ENCODE results near the gene DNAH2.

The DNAH2 gene

DNA sequence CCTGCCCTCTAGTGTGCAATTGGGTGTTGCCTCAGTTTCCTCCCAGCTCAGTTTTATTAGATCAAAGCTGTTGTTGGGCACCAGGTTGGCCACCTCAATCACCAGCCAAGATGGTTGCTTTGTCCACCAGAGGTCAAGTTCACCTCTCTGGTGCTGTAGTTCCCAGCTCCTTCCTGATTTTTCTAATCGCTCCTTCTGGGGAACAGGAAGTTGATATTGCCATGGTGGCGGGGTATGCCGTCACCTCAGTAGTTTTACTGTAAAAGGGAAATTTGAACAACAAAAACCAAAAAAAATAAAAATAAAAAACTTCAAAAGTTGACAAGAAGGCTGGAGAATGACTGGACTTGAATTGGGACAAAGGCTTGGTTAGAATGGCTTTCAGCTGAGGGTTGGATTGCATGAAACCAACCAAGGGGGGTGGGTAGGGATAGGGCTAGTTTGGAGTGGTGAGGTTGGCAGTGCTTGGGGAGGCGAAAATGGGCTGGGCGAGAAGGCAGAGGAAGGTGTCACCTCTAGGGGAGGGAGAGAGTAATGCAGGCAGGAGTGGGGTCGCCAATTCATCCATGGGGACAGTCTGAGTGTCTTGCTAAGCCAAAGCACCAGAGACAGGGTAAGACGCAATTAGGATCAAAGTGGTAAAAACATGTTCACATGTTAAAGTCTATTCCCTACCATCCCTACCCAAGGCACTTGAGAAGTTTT lies 6.3 kb upstream of the DNAH2 start:
- no peak for DNase-seq
- Histone ChIP-seq H3K36me3 (ENCODE audit: control insufficient read depth, insufficient read depth, low read length) (no peaks in the 10 kb centered on the region), H3K27ac (ENCODE audit: insufficient read depth, low read length, poor library complexity, severe bottlenecking) (no peak overlapping the region), H3K9me3 (ENCODE audit: control insufficient read depth, low read length) (no peaks in the 10 kb centered on the region), H3K4me3 (ENCODE audit: insufficient read depth, low read depth, low read length, poor library complexity, severe bottlenecking) (no peak overlapping the region), H3K4me1 (ENCODE audit: control insufficient read depth, insufficient read depth, low read length, poor library complexity, severe bottlenecking) (no peaks in the 10 kb centered on the region), H3K27me3 (replicated peaks; ENCODE audit: control insufficient read depth, insufficient read depth, low read length, poor library complexity, severe bottlenecking) (peaks cover 22% of the 10 kb centered on the region)

DNA sequence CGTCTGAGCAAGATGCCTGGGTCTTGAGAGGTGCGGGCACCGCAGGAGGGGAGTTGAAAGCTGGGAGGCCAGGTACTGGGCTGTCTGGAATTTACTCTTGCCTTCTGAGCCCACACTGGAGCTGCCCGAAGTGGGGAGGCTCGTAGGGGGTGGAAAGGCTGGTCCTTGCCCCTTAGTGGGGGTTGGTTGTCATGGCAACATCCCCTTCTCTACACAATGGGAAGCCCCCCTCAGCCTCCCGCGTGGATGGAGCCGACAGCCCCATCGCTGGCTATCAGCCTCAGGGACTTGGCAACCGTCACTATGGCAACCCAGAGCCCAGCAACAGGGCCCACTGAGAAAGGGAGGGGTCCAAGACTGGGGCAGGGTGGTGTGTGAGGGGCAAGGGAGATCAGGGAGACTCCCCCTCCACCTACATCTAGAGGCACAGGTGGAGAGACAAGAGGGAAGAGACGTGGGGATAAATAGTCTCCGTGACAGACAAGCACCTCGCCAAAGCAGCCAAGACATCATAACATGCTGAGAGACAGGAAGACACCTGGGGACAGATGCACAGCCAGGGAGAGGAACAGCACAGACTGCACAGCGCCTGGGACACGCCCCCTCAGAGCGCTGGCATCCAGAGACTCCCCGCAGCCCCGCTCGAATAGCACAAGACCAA lies 5.3 kb upstream of the DNAH2 start:
- H3K36me3 ChIP-seq (ENCODE audit: control insufficient read depth, insufficient read depth, low read length), result no peaks in the 10 kb centered on the region
- H3K27ac ChIP-seq (ENCODE audit: insufficient read depth, low read length, poor library complexity, severe bottlenecking), result no peak overlapping the region
- peaks cover 8% of the 10 kb centered on the region for H3K4me1 ChIP-seq (ENCODE audit: control insufficient read depth, insufficient read depth, low read length, poor library complexity, severe bottlenecking)
- H3K27me3 ChIP-seq (replicated peaks; ENCODE audit: control insufficient read depth, insufficient read depth, low read length, poor library complexity, severe bottlenecking), result peaks cover 24% of the 10 kb centered on the region
- H3K4me3 ChIP-seq (ENCODE audit: insufficient read depth, low read depth, low read length, poor library complexity, severe bottlenecking), result no peak overlapping the region
- H3K9me3 ChIP-seq (ENCODE audit: control insufficient read depth, low read length), result no peaks in the 10 kb centered on the region
- no peak for DNase-seq

DNA sequence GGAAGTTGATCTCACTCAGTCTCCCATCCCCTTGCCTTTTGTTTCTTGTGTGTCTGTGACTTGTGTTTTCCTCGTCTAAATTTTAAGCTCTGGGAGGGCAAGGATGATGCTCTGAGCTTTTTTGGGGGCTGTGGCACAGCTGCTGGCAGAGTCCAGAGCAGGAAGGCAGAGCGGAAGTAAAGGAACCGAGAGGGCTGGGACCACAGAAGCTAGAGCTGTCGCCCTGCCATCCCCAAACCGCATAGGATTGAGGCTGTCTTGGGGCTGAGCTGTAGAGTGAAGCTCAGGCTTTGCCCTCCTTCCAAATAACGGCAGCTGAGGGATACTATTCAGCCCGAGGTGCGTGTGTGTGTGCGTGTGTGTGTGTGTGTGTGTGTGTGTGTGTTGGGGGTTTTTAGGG lies 3.8 kb upstream of the DNAH2 start:
- H3K27ac ChIP-seq (ENCODE audit: insufficient read depth, low read length, poor library complexity, severe bottlenecking), result no peak overlapping the region
- no peak overlapping the region for H3K4me3 ChIP-seq (ENCODE audit: insufficient read depth, low read depth, low read length, poor library complexity, severe bottlenecking)
- H3K36me3 ChIP-seq (ENCODE audit: control insufficient read depth, insufficient read depth, low read length), result no peaks in the 10 kb centered on the region
- H3K4me1 ChIP-seq (ENCODE audit: control insufficient read depth, insufficient read depth, low read length, poor library complexity, severe bottlenecking), result peaks cover 18% of the 10 kb centered on the region
- DNase-seq, result no peak
- H3K9me3 ChIP-seq (ENCODE audit: control insufficient read depth, low read length), result no peaks in the 10 kb centered on the region
- peaks cover 28% of the 10 kb centered on the region for H3K27me3 ChIP-seq (replicated peaks; ENCODE audit: control insufficient read depth, insufficient read depth, low read length, poor library complexity, severe bottlenecking)

DNA sequence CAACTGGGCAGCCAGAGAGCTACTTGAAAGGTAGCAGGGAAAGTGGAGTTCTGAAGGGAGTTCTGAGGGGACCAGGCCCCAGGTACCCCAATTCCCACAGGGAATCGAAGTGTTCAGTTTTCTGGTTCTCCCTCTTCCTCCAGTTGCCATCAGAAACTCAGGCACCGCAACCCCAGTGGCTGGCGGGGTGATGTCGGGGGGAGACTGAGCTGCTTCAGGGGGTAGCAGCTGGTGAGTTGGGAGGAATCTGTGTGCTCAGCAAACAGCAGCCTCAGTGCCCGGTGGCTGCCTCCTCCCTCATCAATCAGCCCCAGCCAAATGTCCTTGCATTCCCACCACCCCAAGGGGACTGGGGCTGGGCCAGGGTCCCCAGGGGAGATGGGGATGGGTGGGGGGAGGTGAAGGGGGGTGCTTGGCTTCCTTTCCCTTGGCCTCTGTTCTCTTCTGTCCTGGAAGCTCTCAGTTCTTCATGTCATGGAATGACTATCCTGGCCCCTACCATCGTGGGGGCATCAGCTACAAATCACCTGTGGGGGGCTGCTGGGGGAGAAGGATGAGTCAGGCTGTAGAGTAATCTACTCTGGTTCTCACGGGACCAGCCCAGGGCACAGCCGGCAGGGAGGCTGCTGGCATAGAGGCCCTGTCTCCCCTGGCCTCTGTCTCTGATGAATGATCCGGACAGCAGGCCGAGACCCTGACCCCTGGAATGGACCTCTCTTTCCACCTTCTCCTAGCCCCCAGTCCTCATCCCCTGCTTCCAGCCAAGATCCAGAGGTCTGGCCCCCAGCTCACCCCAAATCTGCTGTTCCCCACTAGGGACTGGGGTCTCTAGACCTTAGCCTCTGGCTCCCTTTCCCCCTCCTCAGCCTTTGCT lies 2.6 kb upstream of the DNAH2 start:
- peaks cover 35% of the 10 kb centered on the region for H3K27me3 ChIP-seq (replicated peaks; ENCODE audit: control insufficient read depth, insufficient read depth, low read length, poor library complexity, severe bottlenecking)
- H3K4me1 ChIP-seq (ENCODE audit: control insufficient read depth, insufficient read depth, low read length, poor library complexity, severe bottlenecking), result peaks cover 18% of the 10 kb centered on the region
- H3K9me3 ChIP-seq (ENCODE audit: control insufficient read depth, low read length), result no peaks in the 10 kb centered on the region
- no peak overlapping the region for H3K27ac ChIP-seq (ENCODE audit: insufficient read depth, low read length, poor library complexity, severe bottlenecking)
- H3K36me3 ChIP-seq (ENCODE audit: control insufficient read depth, insufficient read depth, low read length), result no peaks in the 10 kb centered on the region
- no peak for DNase-seq
- H3K4me3 ChIP-seq (ENCODE audit: insufficient read depth, low read depth, low read length, poor library complexity, severe bottlenecking), result no peak overlapping the region

DNA sequence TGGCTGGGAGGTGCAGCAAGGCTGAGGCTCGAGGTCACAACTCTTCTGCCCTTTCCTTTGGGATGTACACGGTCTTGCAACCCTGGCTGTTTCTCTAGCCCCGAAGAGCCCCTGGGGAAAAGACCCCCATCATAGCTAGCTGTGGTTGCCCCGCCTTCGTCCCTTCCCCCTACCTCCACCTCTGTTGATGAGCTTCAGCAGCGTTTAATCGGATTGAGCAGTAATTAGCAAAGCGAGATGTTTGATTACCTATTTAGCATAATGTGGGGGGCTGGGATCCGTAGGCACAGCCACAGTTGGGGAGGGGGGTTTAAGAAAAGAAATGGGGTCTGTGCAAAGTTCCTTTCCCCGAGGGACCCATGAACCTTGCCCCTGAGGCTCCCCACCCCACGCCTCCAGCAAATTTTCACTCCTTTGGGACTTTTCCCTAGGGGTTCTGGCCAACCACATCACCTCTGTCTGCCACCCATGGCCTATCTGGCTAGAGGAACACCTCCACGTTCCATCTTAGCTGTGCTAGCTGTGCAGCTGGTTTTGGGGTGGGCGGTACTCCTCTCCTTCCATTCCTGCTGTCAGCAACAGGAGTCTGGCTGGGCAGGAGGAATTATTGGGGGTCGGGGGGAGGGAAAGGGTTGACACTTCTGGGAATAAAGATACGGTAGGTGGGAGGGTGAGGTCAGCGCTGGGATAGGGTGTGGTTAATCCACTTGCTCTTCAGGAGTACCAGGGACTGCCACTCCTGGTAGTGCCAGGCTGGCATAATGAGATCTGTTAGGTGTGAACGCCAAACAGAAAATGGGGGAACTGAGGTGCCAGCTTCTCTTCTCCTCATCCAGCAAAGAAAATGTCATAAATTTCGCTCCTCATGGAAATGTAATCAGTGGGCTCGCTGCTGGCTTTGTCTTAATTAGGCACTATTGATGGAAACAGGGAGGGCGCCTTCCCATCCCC lies 1.3 kb upstream of the DNAH2 start:
- peaks cover 35% of the 10 kb centered on the region for H3K27me3 ChIP-seq (replicated peaks; ENCODE audit: control insufficient read depth, insufficient read depth, low read length, poor library complexity, severe bottlenecking)
- H3K27ac ChIP-seq (ENCODE audit: insufficient read depth, low read length, poor library complexity, severe bottlenecking), result no peak overlapping the region
- H3K36me3 ChIP-seq (ENCODE audit: control insufficient read depth, insufficient read depth, low read length), result no peaks in the 10 kb centered on the region
- DNase-seq, result no peak
- H3K9me3 ChIP-seq (ENCODE audit: control insufficient read depth, low read length), result no peaks in the 10 kb centered on the region
- H3K4me3 ChIP-seq (ENCODE audit: insufficient read depth, low read depth, low read length, poor library complexity, severe bottlenecking), result no peak overlapping the region
- peaks cover 18% of the 10 kb centered on the region for H3K4me1 ChIP-seq (ENCODE audit: control insufficient read depth, insufficient read depth, low read length, poor library complexity, severe bottlenecking)

DNA sequence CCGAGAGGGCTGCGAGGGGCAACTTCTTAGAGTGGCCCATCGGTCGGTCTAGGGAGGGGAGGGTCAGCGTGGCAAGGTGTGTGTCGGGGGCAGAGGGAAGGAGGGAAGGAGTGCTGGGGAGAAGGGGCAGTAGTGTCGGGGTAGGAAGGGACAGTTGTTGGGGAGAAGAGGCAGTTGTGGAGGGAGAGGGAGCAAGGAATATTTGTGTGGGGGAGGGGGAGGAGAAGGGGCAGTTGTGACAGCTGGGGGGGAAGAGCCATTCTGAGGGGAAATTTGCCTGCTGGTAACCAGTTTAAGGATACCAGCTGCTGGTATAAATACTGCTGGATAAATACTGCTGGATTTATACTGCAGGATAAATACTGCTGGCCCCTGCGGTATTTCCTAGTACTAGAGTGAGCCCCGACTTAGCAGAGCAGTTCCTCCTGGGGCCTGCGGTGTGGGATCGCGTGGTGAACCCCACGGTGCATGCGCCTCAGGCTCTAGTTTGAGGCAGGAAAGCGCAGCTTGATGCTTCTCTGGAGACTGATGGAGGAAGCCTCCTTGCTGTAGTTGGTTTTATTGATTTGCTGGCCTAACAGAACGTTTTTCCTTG lies 309 bp downstream of the DNAH2 start:
- Histone ChIP-seq H3K4me1 (ENCODE audit: control insufficient read depth, insufficient read depth, low read length, poor library complexity, severe bottlenecking) (peaks cover 18% of the 10 kb centered on the region), H3K36me3 (ENCODE audit: control insufficient read depth, insufficient read depth, low read length) (no peaks in the 10 kb centered on the region), H3K4me3 (ENCODE audit: insufficient read depth, low read depth, low read length, poor library complexity, severe bottlenecking) (peak overlapping the region; percentile 37), H3K27ac (ENCODE audit: insufficient read depth, low read length, poor library complexity, severe bottlenecking) (no peak overlapping the region), H3K27me3 (replicated peaks; ENCODE audit: control insufficient read depth, insufficient read depth, low read length, poor library complexity, severe bottlenecking) (peaks cover 29% of the 10 kb centered on the region), H3K9me3 (ENCODE audit: control insufficient read depth, low read length) (no peaks in the 10 kb centered on the region)
- DNase-seq, result no peak

DNA sequence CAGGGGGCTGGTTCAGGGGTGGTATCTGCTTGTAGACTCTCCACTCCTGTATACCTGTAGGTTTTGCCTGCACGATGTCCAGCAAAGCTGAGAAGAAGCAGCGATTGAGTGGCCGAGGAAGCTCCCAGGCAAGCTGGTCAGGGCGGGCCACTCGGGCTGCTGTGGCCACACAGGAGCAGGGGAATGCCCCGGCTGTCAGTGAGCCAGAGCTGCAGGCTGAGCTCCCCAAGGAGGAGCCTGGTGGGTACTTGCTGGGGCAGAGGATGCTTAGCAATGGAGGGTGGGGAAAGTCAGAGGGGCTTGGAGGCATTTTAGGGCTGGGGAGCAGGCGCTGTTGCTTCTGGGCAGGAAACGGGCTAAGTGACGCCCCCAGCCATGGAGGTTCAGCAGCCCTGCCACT lies 2.1 kb downstream of the DNAH2 start:
- Histone ChIP-seq H3K36me3 (ENCODE audit: control insufficient read depth, insufficient read depth, low read length) (no peaks in the 10 kb centered on the region), H3K9me3 (ENCODE audit: control insufficient read depth, low read length) (no peaks in the 10 kb centered on the region), H3K27me3 (replicated peaks; ENCODE audit: control insufficient read depth, insufficient read depth, low read length, poor library complexity, severe bottlenecking) (peaks cover 29% of the 10 kb centered on the region), H3K4me1 (ENCODE audit: control insufficient read depth, insufficient read depth, low read length, poor library complexity, severe bottlenecking) (peaks cover 18% of the 10 kb centered on the region), H3K27ac (ENCODE audit: insufficient read depth, low read length, poor library complexity, severe bottlenecking) (no peak overlapping the region), H3K4me3 (ENCODE audit: insufficient read depth, low read depth, low read length, poor library complexity, severe bottlenecking) (no peak overlapping the region)
- DNase-seq, result no peak

DNA sequence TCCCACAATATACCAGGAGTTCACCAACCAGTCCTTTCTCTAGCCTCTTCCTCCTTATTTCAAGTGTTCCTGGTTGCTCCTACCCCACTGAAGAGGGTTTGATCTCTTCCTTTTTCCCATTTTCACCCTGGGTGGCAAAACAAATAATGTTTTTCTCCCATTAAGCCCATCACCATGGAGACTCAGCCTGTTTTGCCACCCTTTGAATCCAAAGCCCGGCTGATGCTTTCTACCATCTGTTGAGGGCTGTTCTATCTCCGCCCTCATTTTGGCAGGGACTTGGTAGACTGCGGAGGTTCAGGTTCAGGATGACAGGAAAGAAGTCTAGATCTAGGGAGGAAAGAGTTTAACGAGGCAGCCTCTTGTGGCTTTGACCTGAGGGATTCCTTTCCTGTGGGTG lies 2.6 kb downstream of the DNAH2 start:
- DNase-seq, result no peak
- no peaks in the 10 kb centered on the region for H3K9me3 ChIP-seq (ENCODE audit: control insufficient read depth, low read length)
- peaks cover 18% of the 10 kb centered on the region for H3K4me1 ChIP-seq (ENCODE audit: control insufficient read depth, insufficient read depth, low read length, poor library complexity, severe bottlenecking)
- no peak overlapping the region for H3K4me3 ChIP-seq (ENCODE audit: insufficient read depth, low read depth, low read length, poor library complexity, severe bottlenecking)
- H3K36me3 ChIP-seq (ENCODE audit: control insufficient read depth, insufficient read depth, low read length), result no peaks in the 10 kb centered on the region
- H3K27ac ChIP-seq (ENCODE audit: insufficient read depth, low read length, poor library complexity, severe bottlenecking), result no peak overlapping the region
- peaks cover 25% of the 10 kb centered on the region for H3K27me3 ChIP-seq (replicated peaks; ENCODE audit: control insufficient read depth, insufficient read depth, low read length, poor library complexity, severe bottlenecking)

DNA sequence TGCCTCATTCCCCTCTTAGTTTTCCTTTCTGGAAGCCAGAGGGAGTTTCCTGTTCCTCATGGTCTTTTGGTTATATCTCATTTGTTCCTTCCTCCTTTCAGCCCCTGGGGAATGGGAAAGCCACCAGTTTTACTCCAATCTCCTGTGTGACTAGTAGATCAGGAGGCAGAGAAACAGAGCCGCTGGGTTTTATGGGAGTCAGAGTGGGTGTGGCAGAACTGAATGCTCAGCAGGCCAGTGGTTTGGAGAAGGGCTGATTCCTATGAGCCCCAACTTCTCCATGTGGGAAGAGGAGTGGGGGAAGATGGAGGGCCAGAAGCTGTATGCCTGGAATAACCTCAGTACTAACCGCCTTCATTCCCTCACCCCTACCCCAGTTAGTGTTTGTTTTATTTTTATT lies 4.1 kb downstream of the DNAH2 start:
- H3K27ac ChIP-seq (ENCODE audit: insufficient read depth, low read length, poor library complexity, severe bottlenecking), result no peak overlapping the region
- no peaks in the 10 kb centered on the region for H3K9me3 ChIP-seq (ENCODE audit: control insufficient read depth, low read length)
- peaks cover 16% of the 10 kb centered on the region for H3K4me1 ChIP-seq (ENCODE audit: control insufficient read depth, insufficient read depth, low read length, poor library complexity, severe bottlenecking)
- no peak overlapping the region for H3K4me3 ChIP-seq (ENCODE audit: insufficient read depth, low read depth, low read length, poor library complexity, severe bottlenecking)
- peaks cover 17% of the 10 kb centered on the region for H3K27me3 ChIP-seq (replicated peaks; ENCODE audit: control insufficient read depth, insufficient read depth, low read length, poor library complexity, severe bottlenecking)
- no peak for DNase-seq
- no peaks in the 10 kb centered on the region for H3K36me3 ChIP-seq (ENCODE audit: control insufficient read depth, insufficient read depth, low read length)

All from effector memory CD4-positive, alpha-beta T cell (primary cell).